GM18499 (cell line): ENCODE measurements around the gene OTULIN.

Experiments used
- ATAC-seq: cut with Tn5 transposase; IDR thresholded peaks from one replicate; pipeline ENCODE4 v1.9.1; 2021; ENCODE audit warnings: moderate number of reproducible peaks; ENCODE audit not compliant: insufficient read depth, unreplicated experiment

OTULIN gene

DNA sequence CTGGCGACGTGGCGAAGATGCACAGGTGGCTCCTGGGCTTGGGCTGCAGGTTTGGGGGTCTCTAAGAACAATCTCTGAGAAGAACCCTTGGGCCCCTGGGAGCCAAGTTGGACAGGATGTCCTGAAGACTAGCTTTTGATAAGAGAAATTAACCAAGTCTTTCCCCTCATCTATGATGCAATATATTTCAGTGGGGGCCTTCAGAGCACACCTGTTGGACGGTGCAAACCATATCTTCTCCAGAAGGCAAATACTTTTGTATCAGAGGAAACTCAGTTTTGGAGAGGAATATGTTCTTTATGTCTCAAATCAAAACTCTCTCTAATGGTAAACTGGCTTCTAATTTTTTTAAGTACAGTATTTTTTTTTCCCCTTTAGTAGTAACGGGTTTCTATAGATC, 28.6 kb downstream of the OTULIN start:
- no peak for ATAC-seq

DNA sequence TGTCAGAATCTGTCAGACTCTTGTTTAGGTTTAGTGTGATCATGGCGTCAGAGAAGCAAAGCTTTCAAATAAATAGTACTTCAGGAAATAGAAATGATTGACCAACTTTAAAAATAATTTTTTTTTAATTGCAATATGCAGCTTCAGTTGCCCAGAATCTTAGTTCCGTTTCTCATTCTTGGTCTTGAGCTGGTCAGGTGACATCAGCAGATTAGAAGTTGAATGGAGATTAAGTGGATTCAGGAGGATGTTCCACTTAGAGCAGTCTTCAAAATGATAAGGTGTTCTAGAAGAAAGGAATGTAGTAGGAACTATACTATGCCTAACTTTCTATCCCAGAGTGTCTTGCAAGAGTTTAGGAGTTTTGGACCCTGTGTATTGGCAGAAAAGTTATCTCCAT, 30.6 kb downstream of the OTULIN start:
- no peak for ATAC-seq

DNA sequence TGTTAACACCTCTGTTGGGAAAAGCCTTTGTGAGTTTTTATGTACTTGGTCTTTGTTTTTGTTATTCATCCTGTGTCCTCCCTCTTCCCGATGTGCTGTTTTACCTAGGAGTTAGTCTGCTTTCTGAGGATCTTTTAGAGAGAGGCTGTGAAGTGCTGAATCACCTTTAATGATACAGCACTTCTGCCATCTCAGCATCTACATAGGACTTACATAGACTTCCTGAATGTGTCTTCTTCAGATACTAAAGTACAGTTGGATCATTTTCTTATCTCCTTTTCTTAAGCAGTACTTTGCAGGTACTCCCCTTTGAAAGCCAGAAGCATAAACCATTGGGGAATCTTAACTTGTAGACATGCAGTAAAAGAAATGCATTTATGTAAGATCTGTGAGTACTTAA, 31.5 kb downstream of the OTULIN start:
- ATAC-seq: no peak

DNA sequence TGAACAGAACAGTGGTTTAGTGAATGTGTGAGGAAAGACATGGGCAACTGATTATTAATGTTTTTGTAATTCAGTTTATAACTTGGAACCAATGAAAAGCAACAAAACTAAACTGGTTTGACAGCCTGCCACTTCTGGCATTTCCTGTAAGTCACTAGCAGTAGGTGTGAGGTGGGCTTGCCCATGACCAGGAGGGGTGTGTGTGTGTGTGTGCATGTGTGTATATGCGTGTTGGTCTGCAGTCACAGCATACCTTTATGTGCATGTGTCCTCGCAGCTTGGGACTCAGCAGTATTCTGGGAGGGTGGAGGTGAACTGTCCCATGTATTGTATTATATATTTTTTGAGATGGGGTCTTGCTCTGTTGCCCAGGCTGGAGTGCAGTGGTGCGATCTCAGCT, 32.3 kb downstream of the OTULIN start:
- no peak for ATAC-seq

DNA sequence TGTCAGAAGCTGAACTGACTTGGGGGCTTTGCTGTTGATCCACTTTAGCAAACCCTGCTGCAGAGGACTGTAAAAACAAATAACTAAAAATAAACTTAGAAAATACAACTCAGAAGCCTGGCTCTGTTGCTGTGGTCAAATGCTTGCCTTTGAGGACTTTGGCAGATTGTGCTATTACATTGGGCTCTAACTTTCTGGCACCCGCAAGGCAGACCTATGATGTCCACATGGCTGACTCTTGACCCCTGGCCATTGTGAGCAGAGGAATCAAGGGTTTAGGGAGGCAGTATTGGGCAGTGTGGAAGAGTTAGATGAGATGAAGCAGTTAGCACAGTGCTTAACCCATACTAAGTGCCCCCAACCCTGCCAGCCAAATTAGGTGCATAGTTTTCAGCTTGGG, 34.0 kb downstream of the OTULIN start:
- ATAC-seq: no peak

DNA sequence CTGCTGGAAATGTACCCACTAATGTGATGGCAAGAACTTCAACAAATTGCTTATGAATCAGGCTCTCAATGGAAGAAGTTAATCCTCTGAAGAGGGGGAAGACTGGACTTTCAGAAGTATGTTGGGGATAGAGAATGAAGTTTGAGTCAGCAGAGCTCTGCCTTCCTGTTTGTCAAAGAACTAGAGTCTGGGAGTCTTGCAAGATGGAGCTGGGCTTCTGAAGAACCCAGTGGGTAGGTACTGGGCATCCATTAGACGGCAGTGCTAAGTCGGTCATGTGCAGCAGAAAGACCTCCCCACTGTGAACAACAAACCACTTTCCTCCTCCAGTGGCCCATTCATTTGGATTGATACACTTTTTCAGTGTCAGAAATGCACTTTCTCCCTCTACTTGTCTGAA, 34.6 kb downstream of the OTULIN start:
- ATAC-seq: no peak

DNA sequence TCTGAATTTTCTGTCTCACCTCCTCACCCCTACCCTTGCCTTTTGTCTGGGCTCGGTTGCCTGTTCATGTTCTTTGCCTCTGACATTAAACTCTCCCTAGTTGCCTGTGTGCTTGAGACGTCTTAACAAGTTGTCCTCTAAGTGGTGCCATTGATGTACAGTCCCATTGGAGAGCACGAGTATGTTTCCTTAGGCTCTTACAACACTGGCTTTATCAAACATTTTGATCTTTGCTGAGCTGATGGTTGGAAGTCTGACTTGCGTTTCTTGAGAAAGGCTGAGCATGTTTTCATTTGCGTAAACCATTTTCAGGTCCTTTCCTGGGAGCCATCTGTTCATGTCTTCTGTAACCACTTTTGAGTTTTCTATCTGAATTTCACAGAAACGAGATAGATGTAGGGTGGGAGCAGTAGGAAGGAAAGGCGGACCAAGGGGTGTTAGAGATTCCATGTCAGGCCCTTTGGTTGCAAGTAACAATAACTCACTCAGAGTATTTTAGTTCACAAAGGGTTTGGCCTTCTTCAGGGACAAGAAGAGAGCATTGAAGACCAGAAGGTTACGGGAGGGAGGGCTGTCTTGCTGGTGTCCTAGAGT, 35.4 kb downstream of the OTULIN start:
- ATAC-seq: no peak

DNA sequence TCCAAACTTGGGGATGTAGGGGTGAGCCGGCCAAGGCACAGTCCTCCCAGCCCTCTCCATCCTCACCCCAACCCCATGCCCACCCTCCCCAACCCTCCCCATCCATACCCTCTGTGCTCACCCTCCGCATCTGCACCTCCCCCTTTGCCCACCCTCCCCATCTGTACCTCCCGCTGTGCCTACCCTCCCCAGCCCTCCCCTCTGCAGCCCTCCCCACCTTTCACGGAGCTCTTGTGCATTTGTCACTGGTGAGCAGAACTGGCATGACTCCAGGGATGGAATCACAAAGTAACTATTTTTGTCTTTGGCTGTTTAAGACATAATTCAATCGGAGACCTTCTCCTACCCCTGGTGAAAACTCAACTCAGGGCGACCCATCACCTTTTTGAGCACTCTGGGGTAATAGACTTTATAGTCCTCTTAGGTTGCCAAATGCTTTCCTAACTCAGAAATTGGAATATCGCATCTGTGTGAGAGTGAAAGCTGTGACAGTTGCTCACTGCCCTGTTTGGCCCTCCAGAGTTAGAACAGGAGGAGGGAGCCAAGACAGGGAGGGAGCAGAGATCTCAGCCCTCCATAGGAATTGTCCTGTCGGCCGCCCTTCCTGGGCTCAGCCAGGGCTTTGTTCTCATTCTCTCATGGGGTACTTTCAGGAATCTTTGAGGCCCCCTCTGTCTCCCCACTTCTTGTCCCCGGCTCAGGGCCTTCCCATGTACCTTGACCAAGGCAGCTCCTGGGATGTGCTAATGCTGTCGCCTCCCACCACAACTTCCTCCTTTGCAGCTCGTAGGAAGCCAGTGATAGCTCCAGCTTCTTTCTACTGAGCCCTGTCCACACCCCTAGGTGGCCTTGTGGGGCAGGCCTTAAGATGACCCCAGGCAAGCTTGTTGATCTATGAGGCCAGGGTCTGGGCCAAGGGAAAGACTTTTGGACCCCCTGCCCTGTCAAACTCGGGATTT, 36.2 kb downstream of the OTULIN start:
- ATAC-seq: no peak

DNA sequence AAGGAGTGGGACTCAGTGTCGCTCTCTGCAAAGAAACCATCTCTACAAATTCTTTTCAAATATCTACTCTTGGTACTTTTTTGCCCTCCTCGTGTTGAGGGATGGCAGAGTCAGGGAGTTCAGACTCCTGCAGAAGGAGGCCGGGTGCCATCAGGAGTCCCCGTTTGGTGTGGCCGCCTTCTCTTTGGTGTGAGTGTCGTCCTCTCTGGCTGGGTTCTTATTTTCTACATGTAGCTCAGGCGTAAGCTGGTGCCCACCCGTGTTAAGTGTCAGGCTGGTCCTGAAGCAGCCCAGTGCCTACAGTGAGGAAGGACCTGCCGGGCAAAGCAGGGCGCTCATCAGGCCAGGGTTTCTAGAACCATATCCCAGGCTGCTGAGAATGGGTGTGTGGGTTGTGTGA, 37.0 kb downstream of the OTULIN start:
- ATAC-seq: no peak

DNA sequence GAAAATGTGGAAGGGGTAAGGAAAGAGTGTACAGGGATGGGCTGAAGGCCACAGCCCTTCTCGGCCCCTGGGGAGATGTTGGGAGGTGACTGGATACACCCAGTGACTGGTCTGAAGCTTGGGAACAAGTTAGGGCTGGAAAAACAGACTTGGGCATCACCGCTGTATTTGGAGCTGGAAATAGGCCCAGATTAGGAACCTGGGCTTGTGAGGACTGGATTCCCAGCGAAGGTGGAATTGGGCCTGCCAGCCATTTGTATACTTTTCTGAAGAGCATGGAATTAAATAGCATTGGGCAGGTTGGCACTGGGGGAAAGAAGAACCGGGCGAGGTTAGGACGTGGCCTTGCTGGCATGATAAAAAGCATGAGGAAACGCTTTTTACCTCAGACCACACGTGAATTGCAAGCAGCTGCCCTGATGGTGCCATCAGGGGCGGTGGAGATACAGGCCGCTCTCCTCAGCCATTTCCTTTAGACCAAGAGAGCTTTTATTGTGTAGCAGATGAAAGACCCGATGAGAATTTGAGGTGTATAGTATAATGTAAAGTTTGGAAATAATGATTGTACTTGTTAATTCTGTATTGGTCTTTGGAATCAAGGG, 37.8 kb downstream of the OTULIN start:
- ATAC-seq: no peak

DNA sequence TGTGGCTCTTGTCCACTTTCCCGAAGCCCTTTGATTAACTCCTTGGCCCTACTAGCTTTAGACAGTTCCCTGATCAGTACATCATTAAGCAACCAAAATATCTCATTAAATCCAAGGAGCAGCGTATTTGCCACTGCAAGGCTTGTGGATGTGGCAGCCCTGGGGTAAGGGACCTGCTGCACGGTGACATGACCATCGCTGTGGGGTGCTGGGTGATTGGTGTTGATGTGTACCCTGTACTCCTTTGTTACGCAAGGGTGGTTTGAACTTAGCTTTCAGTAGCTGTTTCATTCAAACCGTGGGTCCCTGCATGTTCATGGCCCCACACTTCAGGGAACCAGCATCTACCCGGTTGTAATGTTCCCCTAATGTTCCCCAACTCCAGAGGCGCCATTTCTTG, 41.0 kb downstream of the OTULIN start:
- no peak for ATAC-seq

DNA sequence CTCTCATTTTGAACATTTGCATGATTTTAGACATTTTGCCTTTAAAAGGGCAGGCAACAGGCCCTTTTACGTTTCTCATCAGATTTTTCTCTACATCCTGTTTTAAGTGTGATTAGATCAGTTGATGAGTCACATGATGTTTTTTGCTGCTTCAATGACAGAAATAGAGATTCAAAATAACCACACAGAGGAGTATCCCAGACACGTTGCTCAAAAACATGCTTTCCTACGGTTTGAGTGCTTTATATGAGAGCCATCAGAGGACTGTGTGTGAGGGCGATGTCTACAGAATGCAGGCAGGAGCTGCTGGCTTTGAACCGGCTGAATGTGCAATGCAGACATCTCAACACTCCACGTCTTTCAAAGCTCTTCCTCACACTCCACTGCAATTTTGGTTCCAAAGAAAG, 42.1 kb downstream of the OTULIN start:
- no peak for ATAC-seq

DNA sequence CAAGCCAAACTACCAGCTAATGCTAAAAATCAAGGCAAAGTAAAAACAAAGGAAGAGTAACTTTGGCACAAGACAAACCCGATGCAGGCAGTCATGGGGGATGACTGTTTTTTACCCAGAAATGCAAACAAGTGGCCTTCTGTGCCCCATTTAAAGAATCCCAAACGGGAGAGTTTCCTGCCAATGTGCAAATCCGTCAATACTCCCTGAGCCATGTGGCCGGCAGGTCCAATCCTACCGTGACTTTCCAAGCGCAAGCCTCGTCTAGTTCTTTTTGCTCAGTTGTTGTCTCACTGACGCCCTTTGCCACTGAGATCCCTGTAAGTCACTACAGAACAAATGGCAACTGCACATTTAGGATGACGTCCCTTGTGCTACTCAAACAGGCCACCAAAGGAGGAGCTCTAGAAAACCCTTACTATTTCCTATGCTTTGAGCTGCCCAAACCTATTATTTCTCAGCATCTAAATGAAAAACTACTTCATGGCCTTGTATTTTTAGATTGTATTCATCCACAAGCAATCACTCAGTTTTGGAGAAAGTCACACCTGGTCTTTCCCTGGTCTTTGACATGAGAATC, 43.4 kb downstream of the OTULIN start:
- ATAC-seq: no peak

DNA sequence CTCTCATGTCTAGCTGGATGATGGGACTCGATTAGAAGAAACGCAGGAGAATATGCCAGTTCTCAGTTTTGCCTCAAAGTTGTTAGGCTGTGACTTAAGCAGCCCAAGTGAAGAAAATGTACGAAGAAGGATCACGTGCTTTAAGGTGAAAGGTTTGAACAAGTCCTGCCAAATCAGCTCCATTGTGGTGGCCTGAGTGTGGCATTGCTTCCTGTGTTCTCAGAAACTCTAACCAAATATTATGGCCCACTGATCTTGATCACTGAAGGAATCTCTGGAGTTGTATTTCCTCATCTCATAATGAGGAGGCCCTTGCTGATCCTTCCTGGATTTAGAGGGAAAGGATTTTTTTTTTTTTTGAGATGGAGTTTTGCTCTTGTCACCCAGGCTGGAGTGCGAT, 44.0 kb downstream of the OTULIN start:
- no peak for ATAC-seq

DNA sequence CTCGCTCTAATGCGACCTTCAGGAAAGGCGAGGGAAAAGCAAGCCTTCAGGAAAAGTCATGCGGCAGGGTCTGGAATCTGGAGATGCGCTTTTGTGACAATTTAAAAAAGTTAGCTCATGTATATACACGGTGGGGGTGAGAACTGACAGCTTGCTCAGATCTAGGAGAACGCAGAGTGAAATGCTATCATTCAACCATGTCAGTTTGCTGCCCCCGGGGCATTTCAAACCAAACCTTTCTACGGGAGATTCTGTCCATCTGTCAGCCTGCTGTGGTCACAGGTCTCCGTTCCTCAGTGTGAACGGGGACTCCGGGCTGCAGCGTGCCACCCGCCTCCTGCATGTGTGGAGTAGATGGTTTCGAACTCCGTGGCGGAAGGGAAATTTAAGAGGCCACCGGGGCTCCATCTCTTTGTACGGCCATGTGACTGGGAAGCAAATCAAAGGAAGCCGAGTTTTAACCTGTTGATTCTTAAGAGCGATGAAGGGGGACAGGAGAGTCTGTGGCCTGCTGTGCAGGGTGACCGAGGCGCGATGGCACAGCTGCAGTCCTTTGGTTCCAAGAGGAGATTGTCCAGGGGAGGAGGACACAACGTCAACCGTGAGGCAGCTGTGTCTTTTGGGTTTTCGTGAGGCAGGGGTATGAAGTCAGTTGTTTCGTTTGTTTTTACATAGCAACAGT, 45.9 kb downstream of the OTULIN start:
- no peak for ATAC-seq

DNA sequence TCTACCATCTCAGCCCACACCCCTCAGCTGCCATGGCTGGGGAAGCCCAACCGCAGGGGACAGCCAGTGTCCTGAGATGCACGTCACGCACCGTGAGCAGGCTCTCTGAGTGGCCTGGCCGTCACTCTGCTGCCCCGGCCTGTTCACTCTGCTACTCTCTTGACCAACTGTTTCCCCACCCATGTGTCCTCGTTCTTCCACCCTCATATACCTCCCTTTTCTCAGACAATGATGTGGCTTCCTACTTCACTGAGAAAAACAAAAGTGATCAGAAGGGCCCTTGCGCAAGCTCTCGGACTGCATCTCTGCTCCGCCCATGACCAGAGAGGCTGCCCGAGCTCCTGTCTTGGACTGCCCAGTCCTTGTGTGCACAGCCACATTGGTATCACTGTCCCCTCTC, 47.6 kb downstream of the OTULIN start:
- no peak for ATAC-seq

DNA sequence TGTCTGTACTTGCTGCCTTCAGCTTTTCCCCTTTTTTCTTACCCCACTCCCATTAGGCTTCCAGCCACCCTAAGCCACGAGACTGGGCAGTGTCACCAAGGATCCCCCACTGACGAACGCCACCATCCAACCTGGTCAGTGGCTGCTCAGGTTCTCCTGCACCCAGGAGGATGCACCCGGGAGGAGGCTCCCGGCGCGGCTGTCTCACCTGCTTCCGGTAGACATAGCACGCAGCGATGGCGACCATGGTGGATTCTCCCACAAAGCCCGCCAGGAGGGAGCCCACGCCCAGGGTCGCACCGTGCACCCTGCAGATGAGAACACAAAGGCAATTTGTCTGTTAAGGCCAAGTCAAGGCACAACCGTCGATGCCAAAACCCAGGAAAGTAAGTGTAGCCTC, 48.1 kb downstream of the OTULIN start:
- no peak for ATAC-seq

DNA sequence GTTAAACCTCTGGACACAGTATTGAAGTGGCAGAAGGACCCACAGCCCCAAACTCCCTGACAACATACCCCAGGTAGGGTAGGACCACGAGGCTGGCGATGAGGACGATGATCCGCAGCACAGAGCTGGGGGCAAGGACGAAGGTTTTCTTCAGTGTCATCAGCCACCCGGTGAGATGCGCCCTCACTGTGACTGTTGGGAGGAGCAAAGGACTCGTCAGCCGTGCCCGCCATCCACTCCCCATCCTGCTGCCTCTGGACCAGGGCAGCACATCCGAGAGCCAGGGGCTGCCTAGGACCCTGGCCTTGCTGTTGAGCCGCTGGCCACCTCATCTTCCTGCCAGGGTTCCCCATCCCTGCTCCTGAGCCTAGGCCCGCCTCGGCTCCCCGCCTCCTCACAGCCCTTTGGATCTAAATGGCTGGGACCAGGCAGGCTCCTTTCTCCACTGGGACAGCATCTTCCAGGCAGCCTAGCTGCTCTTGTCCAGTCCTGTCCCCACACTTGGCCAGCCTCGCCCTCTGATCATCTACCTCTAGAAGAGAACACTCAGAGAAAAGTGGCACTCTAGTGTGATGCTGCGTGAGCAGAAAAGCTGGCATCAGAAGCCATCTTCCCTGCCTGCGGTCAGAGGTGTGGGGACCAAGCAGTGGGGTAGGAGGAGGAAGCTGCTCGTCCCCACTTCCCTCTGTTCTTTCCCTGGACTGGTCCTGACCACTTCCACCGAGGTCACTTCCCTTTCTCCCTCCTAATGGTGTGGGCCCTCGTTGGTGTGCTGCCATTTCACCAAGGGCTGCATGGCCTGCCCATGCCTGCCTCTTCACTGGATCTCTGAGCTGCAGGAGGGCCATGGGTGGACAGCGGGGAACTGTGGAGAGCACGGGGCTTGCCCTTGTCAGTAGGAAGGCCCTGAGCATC, 49.2 kb downstream of the OTULIN start:
- no peak for ATAC-seq

DNA sequence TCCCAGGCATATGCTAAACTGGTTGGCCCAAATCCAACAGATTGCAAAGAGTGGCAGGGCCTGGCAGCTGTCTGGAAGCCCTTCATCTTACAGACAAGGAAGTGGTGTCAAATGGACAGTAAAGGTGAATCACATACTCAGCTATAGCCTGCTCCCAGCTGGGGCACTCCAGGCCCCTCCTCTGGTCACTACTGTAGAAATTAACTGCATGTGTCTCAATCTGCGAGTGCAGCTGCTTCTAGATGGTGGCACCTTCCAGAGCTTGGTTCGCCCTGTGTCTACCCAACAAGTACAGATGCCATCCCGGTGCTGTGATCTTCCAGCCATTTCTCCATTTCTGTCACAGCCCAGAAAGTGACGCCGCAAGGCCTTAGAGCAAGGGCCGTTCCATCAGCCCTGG, 50.2 kb downstream of the OTULIN start:
- no peak for ATAC-seq

DNA sequence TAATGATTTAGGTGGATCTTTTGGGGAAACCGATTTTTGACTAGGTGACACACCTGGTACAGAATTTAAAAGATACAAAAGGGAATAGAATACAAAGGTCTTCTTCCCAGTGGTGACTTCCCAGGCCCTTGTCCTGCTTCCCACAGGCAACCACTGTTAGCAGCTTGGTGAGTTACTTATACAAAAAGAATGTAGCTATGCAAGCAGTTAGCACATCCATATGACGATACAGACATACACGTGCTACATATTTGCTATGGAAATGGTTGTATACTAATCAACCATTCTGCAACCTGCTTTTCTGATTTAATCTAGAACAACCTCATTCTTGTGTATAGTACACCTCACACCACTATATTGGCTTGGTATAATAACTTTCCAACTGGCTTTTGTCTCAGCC, 51.0 kb downstream of the OTULIN start:
- no peak for ATAC-seq
